ENCODE results near the gene FAM20A. TPM values are rescaled to one million over a fixed set of nuclear protein-coding genes. Genes with fewer than 3 reads are reported as not detected.

Gene FAM20A
- total RNA-seq, 1 experiment from 2014 or later, result not detected

- Histone ChIP-seq H3K27me3 (ENCODE audit: insufficient read depth, low read length) (no peaks in the 10 kb centered on the region), H4K20me1 (ENCODE audit: insufficient read depth) (no peaks in the 10 kb centered on the region), H3K27ac (ENCODE audit: low read depth, low read length) (no peak overlapping the region), H3K4me3 (replicated peaks in 1 of 2; ENCODE audit: low read depth in 1 of 2, low read length in 2 of 2) (no peak overlapping the region), H3K4me1 (ENCODE audit: control insufficient read depth in 1 of 2, insufficient read depth in 2 of 2, low read length in 2 of 2) (no peaks in the 10 kb centered on the region), H3K4me2 (ENCODE audit: low read length) (no peak overlapping the region), H3K9me3 (ENCODE audit: control insufficient read depth in 1 of 2, insufficient read depth in 1 of 2, low read depth in 1 of 2, low read length in 2 of 2) (no peaks in the 10 kb centered on the region), H3K79me2 (ENCODE audit: insufficient read depth, low read length) (no peaks in the 10 kb centered on the region), H2AFZ (ENCODE audit: low read depth, low read length, poor library complexity, severe bottlenecking) (no peak overlapping the region), H3K9ac (ENCODE audit: low read length) (no peak overlapping the region), H3K36me3 (ENCODE audit: control insufficient read depth in 1 of 2, insufficient read depth in 2 of 2, low read length in 2 of 2) (no peaks in the 10 kb centered on the region), H3K9me2 (ENCODE audit: insufficient read depth) (no peaks in the 10 kb centered on the region)
- CTCF ChIA-PET, result interaction anchor here (1.3 kb wide), 1 partner anchor 20 kb away, joined by 6 read pairs; no protein-coding TSS in a partner anchor
- POLR2A ChIA-PET, result no interaction called here
- RAD21 ChIA-PET (ENCODE audit: low non-redundant PET in 1 of 2, low total read pairs in 2 of 2, uncharacterized antibody in 2 of 2, unreplicated experiment in 2 of 2), result no interaction called here
- no peak for ATAC-seq
- intact Hi-C loops (cut with micrococcal nuclease), result no loop called here
- no peak for DNase-seq (ENCODE audit: low read depth, low spot score)
- no TSS peak for BruUV-seq (replicated peaks)
- TF ChIP-seq ZNF274 (IDR thresholded peaks at IDR 0.05; ENCODE audit: low read depth, low read length) (no peak), ZFX (IDR thresholded peaks at IDR 0.05) (no peak)
- TF ChIP-seq, protein P1, sequence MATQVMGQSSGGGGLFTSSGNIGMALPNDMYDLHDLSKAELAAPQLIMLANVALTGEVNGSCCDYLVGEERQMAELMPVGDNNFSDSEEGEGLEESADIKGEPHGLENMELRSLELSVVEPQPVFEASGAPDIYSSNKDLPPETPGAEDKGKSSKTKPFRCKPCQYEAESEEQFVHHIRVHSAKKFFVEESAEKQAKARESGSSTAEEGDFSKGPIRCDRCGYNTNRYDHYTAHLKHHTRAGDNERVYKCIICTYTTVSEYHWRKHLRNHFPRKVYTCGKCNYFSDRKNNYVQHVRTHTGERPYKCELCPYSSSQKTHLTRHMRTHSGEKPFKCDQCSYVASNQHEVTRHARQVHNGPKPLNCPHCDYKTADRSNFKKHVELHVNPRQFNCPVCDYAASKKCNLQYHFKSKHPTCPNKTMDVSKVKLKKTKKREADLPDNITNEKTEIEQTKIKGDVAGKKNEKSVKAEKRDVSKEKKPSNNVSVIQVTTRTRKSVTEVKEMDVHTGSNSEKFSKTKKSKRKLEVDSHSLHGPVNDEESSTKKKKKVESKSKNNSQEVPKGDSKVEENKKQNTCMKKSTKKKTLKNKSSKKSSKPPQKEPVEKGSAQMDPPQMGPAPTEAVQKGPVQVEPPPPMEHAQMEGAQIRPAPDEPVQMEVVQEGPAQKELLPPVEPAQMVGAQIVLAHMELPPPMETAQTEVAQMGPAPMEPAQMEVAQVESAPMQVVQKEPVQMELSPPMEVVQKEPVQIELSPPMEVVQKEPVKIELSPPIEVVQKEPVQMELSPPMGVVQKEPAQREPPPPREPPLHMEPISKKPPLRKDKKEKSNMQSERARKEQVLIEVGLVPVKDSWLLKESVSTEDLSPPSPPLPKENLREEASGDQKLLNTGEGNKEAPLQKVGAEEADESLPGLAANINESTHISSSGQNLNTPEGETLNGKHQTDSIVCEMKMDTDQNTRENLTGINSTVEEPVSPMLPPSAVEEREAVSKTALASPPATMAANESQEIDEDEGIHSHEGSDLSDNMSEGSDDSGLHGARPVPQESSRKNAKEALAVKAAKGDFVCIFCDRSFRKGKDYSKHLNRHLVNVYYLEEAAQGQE (IDR thresholded peaks at IDR 0.05; ENCODE audit: low read depth), result no peak
Observed at GRCh38 chr17:68594552-68594951, 6.6 kb downstream of the FAM20A start.

- Histone ChIP-seq H3K4me2 (ENCODE audit: low read length) (no peak overlapping the region), H3K36me3 (ENCODE audit: control insufficient read depth in 1 of 2, insufficient read depth in 2 of 2, low read length in 2 of 2) (no peaks in the 10 kb centered on the region), H2AFZ (ENCODE audit: low read depth, low read length, poor library complexity, severe bottlenecking) (no peak overlapping the region), H3K79me2 (ENCODE audit: insufficient read depth, low read length) (no peaks in the 10 kb centered on the region), H3K27ac (ENCODE audit: low read depth, low read length) (no peak overlapping the region), H3K9me3 (ENCODE audit: control insufficient read depth in 1 of 2, insufficient read depth in 1 of 2, low read depth in 1 of 2, low read length in 2 of 2) (no peaks in the 10 kb centered on the region), H3K4me1 (ENCODE audit: control insufficient read depth in 1 of 2, insufficient read depth in 2 of 2, low read length in 2 of 2) (no peaks in the 10 kb centered on the region), H4K20me1 (ENCODE audit: insufficient read depth) (no peaks in the 10 kb centered on the region), H3K9me2 (ENCODE audit: insufficient read depth) (no peaks in the 10 kb centered on the region), H3K27me3 (ENCODE audit: insufficient read depth, low read length) (no peaks in the 10 kb centered on the region), H3K9ac (ENCODE audit: low read length) (no peak overlapping the region), H3K4me3 (replicated peaks in 1 of 2; ENCODE audit: low read depth in 1 of 2, low read length in 2 of 2) (no peak overlapping the region)
- no peak for ATAC-seq
- no peak for DNase-seq (ENCODE audit: low read depth, low spot score)
- no TSS peak for BruUV-seq (replicated peaks)
- ChIA-PET RAD21 (ENCODE audit: low non-redundant PET in 1 of 2, low total read pairs in 2 of 2, uncharacterized antibody in 2 of 2, unreplicated experiment in 2 of 2) (no interaction called here), CTCF (interaction anchor here (1.1 to 1.3 kb wide), 2 partner anchors 21 kb away, joined by 3 to 6 read pairs; no protein-coding TSS in a partner anchor), POLR2A (no interaction called here)
- intact Hi-C loops (cut with micrococcal nuclease), result no loop called here
- TF ChIP-seq SIN3A (IDR thresholded peaks at IDR 0.05; ENCODE audit: low read depth) (no peak), CBX3 (IDR thresholded peaks at IDR 0.05; ENCODE audit: low read depth) (no peak), ELF1 (IDR thresholded peaks at IDR 0.05; ENCODE audit: borderline replicate concordance, low read depth) (no peak), YY1 (IDR thresholded peaks at IDR 0.05; ENCODE audit: extremely low read depth, insufficient replicate concordance, low read depth, low read length) (no peak), JUND (IDR thresholded peaks at IDR 0.05) (no peak)
- TF ChIP-seq, protein P1 (IDR thresholded peaks at IDR 0.05; ENCODE audit: low read depth), result no peak
Observed at GRCh38 chr17:68592682-68593641, 8.2 kb downstream of the FAM20A start.

Data from HCT116 (cell line).